Measurements from ENCODE around the gene ME3.

Gene ME3

DNA sequence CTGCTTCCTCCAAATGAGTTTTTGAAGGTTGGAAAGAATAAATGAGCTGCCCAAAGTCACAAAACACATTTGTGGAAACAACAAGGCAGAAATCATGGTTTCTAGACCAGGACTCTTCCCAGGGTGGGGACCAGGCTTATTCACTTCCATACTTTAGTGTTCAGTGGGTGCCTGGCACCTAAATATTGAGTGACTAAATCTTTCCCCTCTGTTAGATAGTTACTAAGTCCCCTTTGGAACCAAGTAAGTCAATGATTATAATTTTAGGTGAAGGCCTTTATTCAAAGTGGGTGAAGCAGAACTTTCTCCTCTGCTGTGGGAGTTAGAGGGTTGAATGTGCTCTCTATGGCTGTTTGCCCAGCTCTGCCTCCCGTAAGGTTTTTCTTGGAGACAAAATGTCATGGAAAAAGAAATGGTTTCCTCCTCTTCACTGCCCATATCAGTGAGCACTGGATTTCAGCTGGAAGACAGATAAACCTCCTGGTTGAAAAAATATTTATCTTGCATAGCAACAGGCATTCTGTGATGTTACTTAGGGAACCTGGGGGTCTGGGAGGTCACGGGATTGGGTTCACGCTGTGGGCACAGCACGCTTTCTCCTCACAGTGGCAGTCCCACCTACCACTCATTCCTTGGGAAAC is 179.9 kb downstream of the ME3 start:
- H3K27me3 ChIP-seq (replicated peaks; ENCODE audit: control insufficient read depth, insufficient read depth, low read length): no peaks in the 10 kb centered on the region; the same call in 1 of the 2 replicates
- TF ChIP-seq, protein P1, sequence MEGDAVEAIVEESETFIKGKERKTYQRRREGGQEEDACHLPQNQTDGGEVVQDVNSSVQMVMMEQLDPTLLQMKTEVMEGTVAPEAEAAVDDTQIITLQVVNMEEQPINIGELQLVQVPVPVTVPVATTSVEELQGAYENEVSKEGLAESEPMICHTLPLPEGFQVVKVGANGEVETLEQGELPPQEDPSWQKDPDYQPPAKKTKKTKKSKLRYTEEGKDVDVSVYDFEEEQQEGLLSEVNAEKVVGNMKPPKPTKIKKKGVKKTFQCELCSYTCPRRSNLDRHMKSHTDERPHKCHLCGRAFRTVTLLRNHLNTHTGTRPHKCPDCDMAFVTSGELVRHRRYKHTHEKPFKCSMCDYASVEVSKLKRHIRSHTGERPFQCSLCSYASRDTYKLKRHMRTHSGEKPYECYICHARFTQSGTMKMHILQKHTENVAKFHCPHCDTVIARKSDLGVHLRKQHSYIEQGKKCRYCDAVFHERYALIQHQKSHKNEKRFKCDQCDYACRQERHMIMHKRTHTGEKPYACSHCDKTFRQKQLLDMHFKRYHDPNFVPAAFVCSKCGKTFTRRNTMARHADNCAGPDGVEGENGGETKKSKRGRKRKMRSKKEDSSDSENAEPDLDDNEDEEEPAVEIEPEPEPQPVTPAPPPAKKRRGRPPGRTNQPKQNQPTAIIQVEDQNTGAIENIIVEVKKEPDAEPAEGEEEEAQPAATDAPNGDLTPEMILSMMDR (IDR thresholded peaks at IDR 0.05; ENCODE audit: insufficient read depth, low read length, poor library complexity, severe bottlenecking): no peak
- H3K36me3 ChIP-seq (ENCODE audit: control insufficient read depth, insufficient read depth, low read length): no peaks in the 10 kb centered on the region
- DNase-seq (ENCODE audit: extremely low read depth, insufficient read length): no peak
- no peak overlapping the region for H3K4me3 ChIP-seq (replicated peaks; ENCODE audit: low read depth, low read length)

DNA sequence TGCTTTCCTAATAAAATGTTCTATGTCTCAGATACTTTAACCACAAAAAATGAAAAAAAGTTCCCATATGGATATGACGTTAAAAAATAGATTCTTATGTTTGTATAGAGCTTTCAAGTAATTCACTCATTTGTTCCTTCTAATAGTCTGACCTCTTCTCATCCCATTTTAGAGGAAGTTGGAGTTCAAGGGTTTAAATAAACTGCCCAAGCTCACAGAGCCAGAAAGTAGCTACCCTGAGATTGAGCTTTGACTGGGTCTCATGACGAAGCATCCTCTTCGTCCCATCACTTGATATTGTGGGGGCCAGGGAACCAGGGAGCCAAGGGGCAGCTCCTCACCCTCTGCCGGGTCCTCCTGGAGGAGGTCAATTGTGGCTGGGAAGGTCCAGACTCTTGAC is 181.4 kb downstream of the ME3 start:
- DNase-seq (ENCODE audit: extremely low read depth, insufficient read length): no peak
- Histone ChIP-seq H3K36me3 (ENCODE audit: control insufficient read depth, insufficient read depth, low read length) (no peaks in the 10 kb centered on the region), H3K27me3 (replicated peaks; ENCODE audit: control insufficient read depth, insufficient read depth, low read length) (no peaks in the 10 kb centered on the region; the same call in 1 of the 2 replicates), H3K4me3 (replicated peaks; ENCODE audit: low read depth, low read length) (no peak overlapping the region)
- TF ChIP-seq, protein P1 (IDR thresholded peaks at IDR 0.05; ENCODE audit: insufficient read depth, low read length, poor library complexity, severe bottlenecking): no peak

DNA sequence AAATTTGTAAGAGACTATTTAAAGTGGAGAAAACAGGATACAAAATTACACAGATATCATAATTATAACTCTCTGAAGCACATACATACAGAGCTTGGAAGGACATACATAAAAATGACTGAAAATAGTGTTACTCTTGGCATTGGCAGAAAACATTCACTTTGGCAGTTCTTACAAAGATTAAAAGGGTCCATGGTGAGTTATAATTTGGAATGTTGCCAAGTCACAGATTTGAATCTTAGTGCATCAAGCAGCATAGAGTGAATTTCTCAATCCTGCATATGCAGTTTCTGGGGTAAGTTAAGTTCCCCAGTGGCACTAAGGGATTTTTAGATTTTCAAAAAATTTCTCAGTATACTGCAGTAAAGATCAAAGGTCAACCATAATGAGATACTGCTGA is 181.8 kb downstream of the ME3 start:
- DNase-seq (ENCODE audit: extremely low read depth, insufficient read length): no peak
- TF ChIP-seq, protein P1 (IDR thresholded peaks at IDR 0.05; ENCODE audit: insufficient read depth, low read length, poor library complexity, severe bottlenecking): no peak
- H3K36me3 ChIP-seq (ENCODE audit: control insufficient read depth, insufficient read depth, low read length): no peaks in the 10 kb centered on the region

DNA sequence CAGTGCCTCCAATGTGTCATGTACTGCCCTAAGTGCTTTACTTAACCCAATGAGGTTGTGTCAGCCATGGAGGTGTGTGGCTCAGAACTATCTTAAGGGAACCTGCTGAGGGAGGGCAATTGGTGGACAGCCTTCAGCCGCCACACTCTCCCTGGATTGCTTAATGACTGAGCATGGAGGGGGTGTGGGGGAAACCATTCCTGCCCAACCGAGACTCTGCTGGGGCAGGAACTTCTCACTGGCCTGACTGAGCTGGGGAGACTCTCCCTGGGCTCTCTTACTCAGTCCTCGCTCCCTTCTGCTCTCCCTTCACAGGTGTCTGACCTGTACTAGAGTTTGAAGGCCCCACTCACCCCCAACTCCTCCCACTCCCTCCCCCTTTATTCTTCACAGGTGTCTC is 183.0 kb downstream of the ME3 start:
- no peak overlapping the region for H3K4me3 ChIP-seq (replicated peaks; ENCODE audit: low read depth, low read length)
- H3K36me3 ChIP-seq (ENCODE audit: control insufficient read depth, insufficient read depth, low read length): no peaks in the 10 kb centered on the region
- DNase-seq (ENCODE audit: extremely low read depth, insufficient read length): no peak
- TF ChIP-seq, protein P1 (IDR thresholded peaks at IDR 0.05; ENCODE audit: insufficient read depth, low read length, poor library complexity, severe bottlenecking): no peak
- H3K27me3 ChIP-seq (replicated peaks; ENCODE audit: control insufficient read depth, insufficient read depth, low read length): no peaks in the 10 kb centered on the region; the same call in 1 of the 2 replicates

More for the DNA sequence above, 181.8 kb downstream of the ME3 start:
- Histone ChIP-seq H3K27me3 (replicated peaks; ENCODE audit: control insufficient read depth, insufficient read depth, low read length) (no peaks in the 10 kb centered on the region; the same call in 1 of the 2 replicates), H3K4me3 (replicated peaks; ENCODE audit: low read depth, low read length) (no peak overlapping the region)

DNA sequence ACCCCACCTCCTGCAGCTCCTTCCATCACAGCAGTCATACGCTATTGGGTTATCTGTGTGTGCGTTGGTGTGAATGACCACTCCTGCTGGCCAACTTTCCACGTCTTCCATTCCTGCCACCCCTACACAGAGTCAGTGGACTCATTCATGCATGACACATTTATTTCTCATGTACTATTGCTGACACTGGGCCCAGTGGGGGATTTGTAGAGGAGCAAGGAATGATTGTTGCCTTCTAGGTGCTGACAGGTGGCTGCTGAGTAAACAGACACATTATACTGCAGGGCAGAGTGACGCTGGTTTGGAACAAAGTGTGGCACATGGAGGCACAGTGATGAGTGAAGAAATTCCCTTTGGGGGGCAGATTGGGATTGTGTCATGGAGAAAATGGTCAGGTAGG is 183.9 kb downstream of the ME3 start:
- Histone ChIP-seq H3K4me3 (replicated peaks; ENCODE audit: low read depth, low read length) (no peak overlapping the region), H3K27me3 (replicated peaks; ENCODE audit: control insufficient read depth, insufficient read depth, low read length) (no peaks in the 10 kb centered on the region; the same call in 1 of the 2 replicates), H3K36me3 (ENCODE audit: control insufficient read depth, insufficient read depth, low read length) (no peaks in the 10 kb centered on the region)
- TF ChIP-seq, protein P1 (IDR thresholded peaks at IDR 0.05; ENCODE audit: insufficient read depth, low read length, poor library complexity, severe bottlenecking): no peak
- no peak for DNase-seq (ENCODE audit: extremely low read depth, insufficient read length)

All from GM06990 (cell line).